K562 (cell line): ENCODE measurements around the gene SLC22A4. TPM values are rescaled to one million over a fixed set of nuclear protein-coding genes. Genes with fewer than 3 reads are reported as not detected.

ENCODE experiments used
- ATAC-seq: fragments of 200-7000 bp; cut with Tn5 transposase; 3 replicates; pipeline ENCODE4 v1.9.1; 2020; ENCODE audit warnings: moderate library complexity
- BruUV-seq: library from RNA; stranded (reverse); fragments of 400-500 nt; replicated peaks from 2 replicates; lab custom pipeline; 2021; lab: Mats Ljungman, UMichigan
- CTCF ChIA-PET: fragments of 300-600 bp; formaldehyde crosslinking; extraction: SDS; loops from one replicate; lab custom pipeline; 2021; ENCODE audit warnings: low intra/inter-chr PET ratio; lab: Yijun Ruan, JAX
- POLR2A ChIA-PET: fragments of 300-600, 350-650 bp; sonication (Branson Sonifier 250); formaldehyde crosslinking; extraction: SDS; loops from one replicate; lab custom pipeline; 2021; ENCODE audit warnings: antibody characterized with exemption, inconsistent platforms; lab: Yijun Ruan, JAX
- DNase-seq, 4 experiments: peaks; one replicate each; pipeline versions ENCODE4 v3.0.0 to v3.0.0-alpha.2; 2011 to 2018; ENCODE audit warnings: low spot score in 3 of 4, mixed read lengths in 3 of 4; ENCODE audit errors: extremely low read depth in 1 of 4
- FAIRE-seq: peaks from 2 replicates; lab custom pipeline; 2011; peaks lifted over from hg19 to GRCh38; lab: Jason Lieb, UNC
- H2AFZ ChIP-seq: 2 replicates; pipeline ENCODE4 v1.6.0; 2011; ENCODE audit warnings: low read depth, low read length, control low read depth, inconsistent platforms
- H3K27ac ChIP-seq: fragments of 200-600 bp; 3 replicates; pipeline ENCODE4 v1.8.0; 2011; ENCODE audit warnings: low read depth, mild to moderate bottlenecking, control low read depth, inconsistent platforms, low read length, moderate library complexity, mixed read lengths; ENCODE audit errors: extremely low read depth
- H3K27me3 ChIP-seq, 2 experiments: fragments of 300-600 bp in 1 of 2; 2 replicates in 1 of 2; 3 replicates in 1 of 2; pipeline versions ENCODE4 v1.6.0 to v1.8.0; 2011; ENCODE audit warnings: inconsistent platforms in 2 of 2, low read length in 2 of 2, mild to moderate bottlenecking in 1 of 2, mixed read lengths in 1 of 2, moderate library complexity in 1 of 2; ENCODE audit not compliant: control insufficient read depth in 2 of 2, insufficient read depth in 2 of 2
- H3K36me3 ChIP-seq: fragments of 300-600 bp; 3 replicates; pipeline ENCODE4 v1.8.0; 2011; ENCODE audit warnings: mild to moderate bottlenecking, low read length, inconsistent platforms; ENCODE audit not compliant: control insufficient read depth, insufficient read depth
- H3K4me1 ChIP-seq, 2 experiments: fragments of 200-600 bp in 1 of 2; replicated peaks in 1 of 2; 2 replicates in 1 of 2; 3 replicates in 1 of 2; pipeline versions ENCODE4 v1.5.1 to v1.8.0; 2011; ENCODE audit warnings: inconsistent platforms in 2 of 2, low read length in 2 of 2, mild to moderate bottlenecking in 1 of 2, mixed read lengths in 1 of 2, moderate library complexity in 1 of 2; ENCODE audit not compliant: control insufficient read depth in 2 of 2, insufficient read depth in 2 of 2
- H3K4me2 ChIP-seq: 2 replicates; pipeline ENCODE4 v1.6.1; 2011; ENCODE audit warnings: low read length, control low read depth, inconsistent platforms, mixed read lengths; ENCODE audit not compliant: insufficient read depth
- H3K4me3 ChIP-seq: fragments of 200-600 bp; sonication (generic), shearing (Covaris generic); 2 replicates; pipeline ENCODE4 v1.5.1; 2016; ENCODE audit warnings: control low read depth, inconsistent platforms
- H3K79me2 ChIP-seq: fragments of 200-600 bp; 3 replicates; pipeline ENCODE4 v1.8.0; 2011; ENCODE audit warnings: low read length, inconsistent platforms; ENCODE audit not compliant: control insufficient read depth, insufficient read depth
- H3K9ac ChIP-seq, 2 experiments: 2 replicates each; pipeline versions ENCODE4 v1.6.0 to v1.6.1; 2011; ENCODE audit warnings: low read depth in 2 of 2, low read length in 2 of 2, control low read depth in 1 of 2, inconsistent platforms in 1 of 2, mild to moderate bottlenecking in 1 of 2, mixed read lengths in 1 of 2; ENCODE audit not compliant: insufficient read depth in 1 of 2
- H3K9me1 ChIP-seq: one replicate; pipeline ENCODE4 v1.6.0; 2011; ENCODE audit warnings: inconsistent platforms, mild to moderate bottlenecking, low read length, moderate library complexity; ENCODE audit not compliant: control insufficient read depth, insufficient read depth
- H3K9me3 ChIP-seq: replicated peaks from 2 replicates; pipeline ENCODE4 v1.5.1; 2011; ENCODE audit warnings: low read depth, low read length, inconsistent platforms; ENCODE audit not compliant: control insufficient read depth, insufficient read depth
- H4K20me1 ChIP-seq: replicated peaks from 2 replicates; pipeline ENCODE4 v1.6.1; 2011; ENCODE audit warnings: low read length, inconsistent platforms, mixed read lengths; ENCODE audit not compliant: control insufficient read depth, insufficient read depth
- CBFB ChIP-seq: sonication (generic); formaldehyde crosslinking; IDR thresholded peaks from 2 replicates; pipeline ENCODE4 v1.4.0; 2020; ENCODE audit warnings: mild to moderate bottlenecking, missing genetic modification reagents
- GTF2E2 ChIP-seq: fragments of 200-800 bp; sonication (Bioruptor generic); IDR thresholded peaks from 2 replicates; pipeline ENCODE4 v1.6.1; 2016; ENCODE audit warnings: missing genetic modification characterization, missing compliant biosample characterization
- HNRNPK ChIP-seq: fragments of 200-400 bp; formaldehyde crosslinking; IDR thresholded peaks from one replicate; pipeline ENCODE4 v1.6.1; 2018; ENCODE audit warnings: mild to moderate bottlenecking, low read depth, low read length; ENCODE audit not compliant: poor library complexity, severe bottlenecking
- RBM39 ChIP-seq: fragments of 200-400 bp; formaldehyde crosslinking; optimal IDR thresholded peaks from 2 replicates; pipeline ENCODE3; 2018; ENCODE audit warnings: low read depth, low read length
- SRSF1 ChIP-seq: fragments of 200-400 bp; formaldehyde crosslinking; IDR thresholded peaks from 2 replicates; pipeline ENCODE4 v1.6.1; 2017; ENCODE audit warnings: mild to moderate bottlenecking, low read depth, low read length, moderate library complexity
- WGBS: fragments of 100-300 bp; shearing (Covaris generic); methylation state at CpG from one replicate; pipeline ENCODE4 v1.1.6; 2016; ENCODE audit warnings: low coverage, mixed read lengths; ENCODE audit not compliant: insufficient coverage; ENCODE audit errors: missing lambda C conversion rate; 5-methylcytosine and 5-hydroxymethylcytosine counted together
- in situ Hi-C: fragments of 300-500 bp; cut with MboI; formaldehyde crosslinking; loops from 4 replicates; pipeline ENCODE4 v1.15.0; 2018; ENCODE audit warnings: inconsistent platforms, mixed read lengths
- intact Hi-C: fragments of 100-400 bp; cut with micrococcal nuclease; formaldehyde crosslinking; loops from 2 replicates; pipeline ENCODE4 v1.14.2; 2022
- polyA plus RNA-seq, 8 experiments: library from polyadenylated mRNA; depleted of rRNA in 4 of 8; stranded (reverse) in 5 of 8; unstranded in 3 of 8; fragments of >200 nt; fragmentation: Nextera tagmentation in 2 of 8; fragmentation: Illumina TruSeq in 1 of 8; extraction: Ambion mirVana in 2 of 8; extraction: Trizol in 1 of 8; gene quantifications; 2 replicates each; pipeline versions ENCODE4 v1.2.1 to v1.2.3, GENCODE V29; 2011 to 2014; ENCODE audit warnings: inconsistent platforms in 1 of 8, missing spikeins in 1 of 8
- total RNA-seq, 7 experiments: library from RNA; depleted of rRNA in 6 of 7; stranded (reverse); fragments of >200 nt in 6 of 7; fragmentation: Illumina TruSeq in 2 of 7; extraction: Trizol in 2 of 7; gene quantifications; 2 replicates each; pipeline versions ENCODE4 v1.2.1 to v1.2.3, GENCODE V29; 2011 to 2021; ENCODE audit warnings: low replicate concordance in 1 of 7
- TF ChIP-seq, protein P1 (sequence below): fragments of 450-650 bp; conservative IDR thresholded peaks from 2 replicates; pipeline ENCODE4 v1.6.1; 2016; ENCODE audit warnings: missing genetic modification characterization, low read depth, mild to moderate bottlenecking, missing compliant biosample characterization, moderate library complexity
- TF ChIP-seq, protein P2 (sequence below): sonication (generic); formaldehyde crosslinking; IDR thresholded peaks from 2 replicates; pipeline ENCODE4 v1.8.0; 2022; ENCODE audit warnings: mild to moderate bottlenecking, missing genetic modification reagents, borderline replicate concordance
- TF ChIP-seq, protein P3 (sequence below): sonication (generic); formaldehyde crosslinking; IDR thresholded peaks from 2 replicates; pipeline ENCODE4 v1.8.0; 2023; ENCODE audit warnings: mild to moderate bottlenecking, missing genetic modification reagents
- TF ChIP-seq, protein P4 (sequence below): IDR thresholded peaks from 3 replicates; pipeline ENCODE4 v1.6.1; 2011; ENCODE audit warnings: borderline replicate concordance, mild to moderate bottlenecking, moderate library complexity; ENCODE audit not compliant: insufficient read length; ENCODE audit errors: extremely low read depth

SLC22A4 gene
- total and polyA plus RNA-seq, 9 of the 15 experiments (the other 6 are each of a cell fraction or from before 2014, with no cell fraction given), result 2.7 to 9.5 (median 6.2) TPM

DNA sequence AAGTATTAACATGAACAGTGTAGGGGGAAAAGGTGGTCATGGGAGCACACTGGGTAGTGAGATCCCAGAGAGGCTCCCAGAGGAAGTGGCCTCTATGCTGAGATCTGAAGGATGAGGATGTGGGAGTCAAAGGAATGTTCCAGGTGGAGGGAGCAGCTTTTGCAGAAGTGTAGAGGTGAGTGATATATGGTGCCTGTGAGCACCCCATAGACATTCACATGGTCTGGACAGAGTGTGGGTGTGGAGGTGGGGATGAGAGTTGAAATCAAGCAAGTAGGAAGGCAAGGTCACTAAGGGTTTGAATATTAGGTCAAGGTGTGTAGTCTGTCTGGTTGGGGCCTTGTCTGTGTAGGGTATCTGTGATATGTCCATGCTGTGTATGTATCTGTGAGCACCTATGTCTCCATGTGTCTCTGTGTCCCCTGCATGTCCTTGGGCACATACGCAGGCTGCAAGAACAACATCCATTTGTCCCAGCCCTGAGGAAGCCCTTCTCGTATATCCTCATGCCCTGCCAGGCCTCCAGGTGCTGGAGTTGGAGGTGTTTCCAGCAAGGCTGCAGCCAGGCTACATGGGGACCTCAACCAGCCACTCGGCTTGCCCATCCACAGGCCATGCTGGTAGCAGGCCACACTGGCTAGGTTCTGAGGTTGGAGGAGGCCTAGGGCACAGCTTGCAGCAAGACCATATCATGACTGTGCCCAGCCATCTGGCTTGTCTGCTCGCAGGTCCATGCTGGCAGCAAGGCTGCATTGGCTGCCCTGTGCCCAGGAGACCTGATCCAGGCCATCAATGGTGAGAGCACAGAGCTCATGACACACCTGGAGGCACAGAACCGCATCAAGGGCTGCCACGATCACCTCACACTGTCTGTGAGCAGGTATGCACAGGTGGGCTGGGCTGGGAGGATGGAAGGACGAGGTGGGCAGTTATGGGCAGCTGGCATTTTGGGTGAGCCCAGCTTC lies 32.0 kb upstream of the SLC22A4 start:
- no peaks in the 10 kb centered on the region for H3K27me3 ChIP-seq
- no peak overlapping the region for H3K4me3 ChIP-seq
- H3K9me3 ChIP-seq, result no peaks in the 10 kb centered on the region; the same call in 1 of the 2 replicates
- H2AFZ ChIP-seq, result no peak overlapping the region
- peak; percentile 48 for FAIRE-seq
- ChIA-PET POLR2A (interaction anchor here (0.6 to 1.7 kb wide), 7 partner anchors 10 to 244 kb away, joined by 3 to 6 read pairs (median 3); partner anchors contain the start of genes P4HA2 and SLC22A4), CTCF (no interaction called here)
- ATAC-seq, result no peak
- peaks cover 36% of the 10 kb centered on the region for H3K79me2 ChIP-seq
- intact Hi-C loops, result no loop called here
- peaks cover 22% of the 10 kb centered on the region; the same call in 2 of the 3 replicates for H3K36me3 ChIP-seq
- no peak overlapping the region for H3K27ac ChIP-seq
- no peak overlapping the region for H3K4me2 ChIP-seq
- no TSS peak for BruUV-seq
- H3K9ac ChIP-seq, result peak overlapping the region in 1 of 2 experiments; percentile 66; a peak in 2 of 4 replicates
- DNase-seq, result no peak
- in situ Hi-C loops, result no loop called here
- H4K20me1 ChIP-seq, result 0 out of 2 replicates have a peak, but pooled peaks cover 4% of the 10 kb centered on the region
- no peaks in the 10 kb centered on the region for H3K9me1 ChIP-seq
- peaks cover 45 to 58% of the 10 kb centered on the region in 2 experiments for H3K4me1 ChIP-seq
- 78% methylated on average over 7 of the region's 7 CpGs for WGBS
- TF ChIP-seq CBFB (CRISPR knock-in tag), result no peak
- TF ChIP-seq, protein P1, sequence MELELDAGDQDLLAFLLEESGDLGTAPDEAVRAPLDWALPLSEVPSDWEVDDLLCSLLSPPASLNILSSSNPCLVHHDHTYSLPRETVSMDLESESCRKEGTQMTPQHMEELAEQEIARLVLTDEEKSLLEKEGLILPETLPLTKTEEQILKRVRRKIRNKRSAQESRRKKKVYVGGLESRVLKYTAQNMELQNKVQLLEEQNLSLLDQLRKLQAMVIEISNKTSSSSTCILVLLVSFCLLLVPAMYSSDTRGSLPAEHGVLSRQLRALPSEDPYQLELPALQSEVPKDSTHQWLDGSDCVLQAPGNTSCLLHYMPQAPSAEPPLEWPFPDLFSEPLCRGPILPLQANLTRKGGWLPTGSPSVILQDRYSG (tag), result no peak
- TF ChIP-seq, protein P2, sequence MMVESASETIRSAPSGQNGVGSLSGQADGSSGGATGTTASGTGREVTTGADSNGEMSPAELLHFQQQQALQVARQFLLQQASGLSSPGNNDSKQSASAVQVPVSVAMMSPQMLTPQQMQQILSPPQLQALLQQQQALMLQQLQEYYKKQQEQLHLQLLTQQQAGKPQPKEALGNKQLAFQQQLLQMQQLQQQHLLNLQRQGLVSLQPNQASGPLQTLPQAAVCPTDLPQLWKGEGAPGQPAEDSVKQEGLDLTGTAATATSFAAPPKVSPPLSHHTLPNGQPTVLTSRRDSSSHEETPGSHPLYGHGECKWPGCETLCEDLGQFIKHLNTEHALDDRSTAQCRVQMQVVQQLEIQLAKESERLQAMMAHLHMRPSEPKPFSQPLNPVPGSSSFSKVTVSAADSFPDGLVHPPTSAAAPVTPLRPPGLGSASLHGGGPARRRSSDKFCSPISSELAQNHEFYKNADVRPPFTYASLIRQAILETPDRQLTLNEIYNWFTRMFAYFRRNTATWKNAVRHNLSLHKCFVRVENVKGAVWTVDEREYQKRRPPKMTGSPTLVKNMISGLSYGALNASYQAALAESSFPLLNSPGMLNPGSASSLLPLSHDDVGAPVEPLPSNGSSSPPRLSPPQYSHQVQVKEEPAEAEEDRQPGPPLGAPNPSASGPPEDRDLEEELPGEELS (CRISPR knock-in tag), result no peak
- no peak for TF ChIP-seq HNRNPK
- no peak for TF ChIP-seq GTF2E2 (tag)
- no peak for TF ChIP-seq SRSF1
- TF ChIP-seq, protein P3, sequence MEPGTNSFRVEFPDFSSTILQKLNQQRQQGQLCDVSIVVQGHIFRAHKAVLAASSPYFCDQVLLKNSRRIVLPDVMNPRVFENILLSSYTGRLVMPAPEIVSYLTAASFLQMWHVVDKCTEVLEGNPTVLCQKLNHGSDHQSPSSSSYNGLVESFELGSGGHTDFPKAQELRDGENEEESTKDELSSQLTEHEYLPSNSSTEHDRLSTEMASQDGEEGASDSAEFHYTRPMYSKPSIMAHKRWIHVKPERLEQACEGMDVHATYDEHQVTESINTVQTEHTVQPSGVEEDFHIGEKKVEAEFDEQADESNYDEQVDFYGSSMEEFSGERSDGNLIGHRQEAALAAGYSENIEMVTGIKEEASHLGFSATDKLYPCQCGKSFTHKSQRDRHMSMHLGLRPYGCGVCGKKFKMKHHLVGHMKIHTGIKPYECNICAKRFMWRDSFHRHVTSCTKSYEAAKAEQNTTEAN (CRISPR knock-in tag), result no peak
- TF ChIP-seq, protein P4, sequence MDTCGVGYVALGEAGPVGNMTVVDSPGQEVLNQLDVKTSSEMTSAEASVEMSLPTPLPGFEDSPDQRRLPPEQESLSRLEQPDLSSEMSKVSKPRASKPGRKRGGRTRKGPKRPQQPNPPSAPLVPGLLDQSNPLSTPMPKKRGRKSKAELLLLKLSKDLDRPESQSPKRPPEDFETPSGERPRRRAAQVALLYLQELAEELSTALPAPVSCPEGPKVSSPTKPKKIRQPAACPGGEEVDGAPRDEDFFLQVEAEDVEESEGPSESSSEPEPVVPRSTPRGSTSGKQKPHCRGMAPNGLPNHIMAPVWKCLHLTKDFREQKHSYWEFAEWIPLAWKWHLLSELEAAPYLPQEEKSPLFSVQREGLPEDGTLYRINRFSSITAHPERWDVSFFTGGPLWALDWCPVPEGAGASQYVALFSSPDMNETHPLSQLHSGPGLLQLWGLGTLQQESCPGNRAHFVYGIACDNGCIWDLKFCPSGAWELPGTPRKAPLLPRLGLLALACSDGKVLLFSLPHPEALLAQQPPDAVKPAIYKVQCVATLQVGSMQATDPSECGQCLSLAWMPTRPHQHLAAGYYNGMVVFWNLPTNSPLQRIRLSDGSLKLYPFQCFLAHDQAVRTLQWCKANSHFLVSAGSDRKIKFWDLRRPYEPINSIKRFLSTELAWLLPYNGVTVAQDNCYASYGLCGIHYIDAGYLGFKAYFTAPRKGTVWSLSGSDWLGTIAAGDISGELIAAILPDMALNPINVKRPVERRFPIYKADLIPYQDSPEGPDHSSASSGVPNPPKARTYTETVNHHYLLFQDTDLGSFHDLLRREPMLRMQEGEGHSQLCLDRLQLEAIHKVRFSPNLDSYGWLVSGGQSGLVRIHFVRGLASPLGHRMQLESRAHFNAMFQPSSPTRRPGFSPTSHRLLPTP, result no peak
- TF ChIP-seq RBM39, result no peak
